HG03025 (cell line): ENCODE measurements around the gene CGREF1.
A peak's percentile ranks its signal among the peaks of the same experiment; 100 is the strongest.
"Not testable (repeated sequence)": the region's sequence is repeated elsewhere in the genome, so short reads cannot be mapped to it uniquely, and the experiment has no call there.

ENCODE experiments used
- ATAC-seq: cut with Tn5 transposase; IDR thresholded peaks from one replicate; pipeline ENCODE4 v1.9.1; 2021; ENCODE audit warnings: mild to moderate bottlenecking, moderate library complexity; ENCODE audit not compliant: unreplicated experiment, low FRiP score

CGREF1 gene

DNA sequence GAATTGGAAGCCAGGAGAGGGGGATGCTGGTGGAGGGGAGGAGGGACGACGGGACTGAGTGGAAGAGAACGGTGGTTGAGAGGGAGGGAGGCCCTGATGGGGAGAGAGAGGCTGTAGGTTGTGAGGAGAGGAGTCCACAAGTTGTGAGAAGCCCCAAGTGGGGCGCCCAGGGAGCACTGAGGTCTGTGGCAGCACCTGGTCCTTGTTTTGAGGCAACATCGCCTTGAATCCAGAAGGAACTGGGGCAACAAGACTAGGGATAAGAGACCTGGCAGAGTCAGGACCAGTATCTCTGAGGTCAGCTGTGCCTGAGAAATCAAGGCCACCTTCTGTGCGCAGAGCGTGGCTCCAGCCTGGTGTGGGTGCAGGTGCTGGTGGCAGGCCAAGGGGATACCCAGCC is 19.2 kb upstream of the CGREF1 start:
- ATAC-seq: no peak

GRCh38 chr2:27137322-27137935 is 18.5 kb upstream of the CGREF1 start:
- ATAC-seq: no peak

DNA sequence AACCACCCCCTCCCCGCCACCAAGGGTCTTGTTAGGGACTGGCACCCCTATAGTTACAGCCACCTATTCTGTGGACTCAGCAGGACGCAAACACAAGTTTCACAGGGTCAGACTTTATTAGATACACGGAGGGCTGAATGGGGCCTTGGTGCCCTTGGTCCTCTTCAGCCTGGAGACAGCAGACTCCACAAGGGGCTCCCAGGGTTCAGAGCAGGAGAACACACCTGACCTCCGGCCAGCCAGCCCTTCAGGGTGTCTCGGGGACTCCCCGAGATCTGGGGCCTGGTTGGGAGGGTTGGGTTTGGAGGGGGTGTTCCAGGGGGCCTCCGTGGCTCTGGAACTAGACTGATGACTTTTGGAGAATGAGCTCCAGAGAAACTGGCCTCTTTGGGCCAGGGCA is 17.8 kb upstream of the CGREF1 start:
- no peak for ATAC-seq

DNA sequence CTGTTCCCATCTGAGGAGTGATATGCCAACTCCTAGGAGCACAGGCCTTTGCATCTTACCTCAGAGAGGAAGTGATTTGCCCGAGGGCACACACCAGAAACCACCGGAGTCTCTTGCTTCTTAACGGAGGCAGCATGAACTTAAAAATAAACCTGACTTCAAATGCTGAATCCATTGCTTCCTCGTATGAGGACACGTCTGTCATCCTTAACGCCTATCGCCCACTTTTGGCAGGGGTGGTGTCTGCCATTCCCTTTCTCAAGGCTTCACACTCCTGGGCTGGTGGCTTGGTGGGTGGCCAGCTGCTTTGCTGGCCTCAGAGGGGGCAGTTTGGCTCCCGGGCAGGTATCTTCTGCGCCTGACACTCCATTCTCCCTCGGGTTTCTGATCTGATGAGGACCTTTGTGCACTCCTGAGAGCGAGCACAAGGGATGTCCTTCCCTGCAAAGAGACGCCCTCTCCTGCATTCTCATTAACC is 16.6 kb upstream of the CGREF1 start:
- no peak for ATAC-seq

- no peak for ATAC-seq
These were observed 16.0 kb upstream of the CGREF1 start for GRCh38 chr2:27134781-27135477.

- peak; percentile 72 for ATAC-seq
These were observed 15.2 kb upstream of the CGREF1 start, which contains the start of gene PREB for GRCh38 chr2:27133905-27134780. Gene PREB (minus strand): TSS chr2:27134636. CDS start chr2:27134421, 215 bp downstream.

DNA sequence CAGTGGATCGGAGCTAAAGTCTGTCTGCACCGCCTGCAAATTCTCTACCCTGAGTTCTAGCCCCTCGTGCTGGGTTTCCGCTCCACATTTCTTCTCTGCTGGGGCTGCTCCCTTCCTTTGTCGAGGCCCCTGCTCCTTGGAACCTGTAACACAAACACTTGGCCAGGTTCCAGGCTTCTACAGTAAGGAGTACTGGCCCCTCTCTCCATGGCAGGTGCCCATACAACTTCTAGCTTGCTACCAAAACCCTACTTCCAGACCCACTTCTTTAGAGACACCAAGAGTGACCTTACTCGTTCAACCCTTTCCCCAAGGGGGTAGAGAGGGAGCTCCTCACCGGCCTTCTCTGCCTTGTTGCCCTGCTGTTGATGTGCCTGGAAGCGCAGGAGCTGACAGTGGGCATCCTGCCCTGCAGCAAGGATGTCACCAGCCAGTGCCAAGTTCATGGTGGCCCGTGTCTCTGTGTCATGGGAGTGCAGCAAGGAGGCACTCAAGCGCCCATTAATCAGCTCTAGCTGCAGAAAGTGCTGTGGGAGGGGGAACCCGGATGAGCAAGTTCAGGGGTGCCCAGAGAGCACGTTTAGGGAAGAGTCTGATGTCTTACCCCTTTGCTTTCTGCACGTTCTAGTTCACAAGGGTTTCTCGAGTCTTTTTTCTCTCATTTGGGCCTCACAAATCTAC is 14.4 kb upstream of the CGREF1 start:
- ATAC-seq: no peak

GRCh38 chr2:27131429-27131828 is 12.5 kb upstream of the CGREF1 start:
- ATAC-seq: no peak

- ATAC-seq: no peak
These were observed 11.5 kb upstream of the CGREF1 start for GRCh38 chr2:27130396-27130795.

GRCh38 chr2:27128668-27129571 is 10.0 kb upstream of the CGREF1 start:
- no peak for ATAC-seq

- no peak for ATAC-seq
These were observed 9.1 kb upstream of the CGREF1 start for GRCh38 chr2:27127883-27128667.

GRCh38 chr2:27126252-27126710 is 7.4 kb upstream of the CGREF1 start:
- no peak for ATAC-seq

GRCh38 chr2:27125104-27125503 is 6.2 kb upstream of the CGREF1 start:
- ATAC-seq: no peak

DNA sequence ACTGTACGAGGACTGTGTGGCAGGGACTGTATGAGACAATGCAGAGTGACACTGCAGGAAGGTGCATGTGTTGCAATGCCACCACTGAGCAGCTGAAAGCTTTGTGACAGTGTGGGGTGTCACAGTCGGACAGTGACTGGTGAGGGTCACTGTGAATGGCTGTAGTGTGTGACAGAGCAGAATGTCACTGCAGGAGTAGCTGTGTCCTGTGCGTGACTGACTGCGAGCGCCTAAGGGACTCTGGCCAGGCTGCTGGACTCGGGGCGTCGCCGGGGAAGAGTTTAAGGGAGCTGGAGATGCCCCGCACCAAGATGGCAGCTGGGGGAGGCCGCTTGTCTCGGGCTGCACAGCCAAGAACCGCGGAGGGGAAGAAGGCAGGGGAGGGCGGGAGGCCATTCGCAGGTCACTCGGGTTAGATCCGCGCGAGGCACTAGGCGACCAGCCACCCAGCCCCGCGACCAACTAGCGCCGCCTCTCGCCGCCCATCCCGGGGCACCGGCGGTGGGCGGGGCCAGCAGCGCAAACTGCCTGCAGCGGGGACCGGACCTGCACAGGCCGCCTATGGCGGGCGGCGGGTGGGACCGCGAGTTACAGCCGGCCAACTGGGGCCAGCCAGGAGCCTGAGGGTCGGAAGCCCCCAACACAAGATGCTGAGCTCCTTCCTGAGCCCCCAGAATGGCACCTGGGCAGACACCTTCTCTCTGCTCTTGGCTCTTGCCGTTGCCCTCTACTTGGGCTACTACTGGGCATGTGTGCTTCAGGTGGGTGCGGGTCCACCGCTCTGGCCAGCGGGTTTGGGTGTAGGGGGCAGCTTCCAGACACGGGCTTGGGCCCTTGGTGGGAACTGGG is 4.6 kb upstream of the CGREF1 start, which contains the start of gene ABHD1:
ABHD1 (plus strand) TSS at position 514 of the 849 bp plus-strand sequence; CDS start at position 648, 134 bp downstream.
- no peak for ATAC-seq

GRCh38 chr2:27122791-27123190 is 3.9 kb upstream of the CGREF1 start:
- ATAC-seq: no peak

GRCh38 chr2:27121906-27122305 is 3.0 kb upstream of the CGREF1 start:
- ATAC-seq: no peak

DNA sequence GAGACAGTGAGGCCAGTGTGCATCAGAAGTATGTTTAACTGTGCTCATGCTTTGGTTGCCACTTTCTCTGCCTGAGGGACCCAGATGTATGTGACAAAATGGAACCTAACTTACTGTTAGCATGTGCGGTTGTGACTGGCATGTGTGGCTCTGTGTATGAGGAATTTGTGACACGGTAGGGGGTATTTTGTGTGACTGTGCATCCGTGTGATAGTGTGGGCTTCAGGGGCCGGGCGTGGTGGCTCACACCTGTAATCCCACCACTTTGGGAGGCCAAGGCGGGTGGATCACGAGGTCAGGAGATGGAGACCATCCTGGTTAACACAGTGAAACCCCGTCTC is 372 bp upstream of the CGREF1 start:
- ATAC-seq: not testable (repeated sequence)
